Vagina (tissue), 2 donors: Measurements from ENCODE around the gene CREB3L2. TPM values are rescaled to one million over a fixed set of nuclear protein-coding genes. Genes with fewer than 3 reads are reported as not detected.

Experiments
- DNase-seq, 2 donors: peaks; one replicate each; pipeline ENCODE4 v3.0.0-alpha.2; 2017; ENCODE audit errors: extremely low spot score in 2 of 2
- H3K27ac ChIP-seq: fragments of 200-600 bp; sonication (generic); one replicate; pipeline ENCODE4 v1.5.1; 2019
- H3K27me3 ChIP-seq: fragments of 200-600 bp; sonication (generic); one replicate; pipeline ENCODE4 v1.5.1; 2019
- H3K36me3 ChIP-seq, 2 donors: fragments of 200-600 bp; sonication (generic); one replicate each; pipeline ENCODE4 v1.5.1; 2017 to 2019
- H3K4me1 ChIP-seq: fragments of 200-600 bp; sonication (generic); one replicate; pipeline ENCODE4 v1.5.1; 2019
- H3K4me3 ChIP-seq, 2 donors: fragments of 200-600 bp; sonication (generic); 1 replicate in 1 of 2; 2 replicates in 1 of 2; pipeline ENCODE4 v1.5.1; 2016 to 2019
- H3K9me3 ChIP-seq: fragments of 200-600 bp; sonication (generic); one replicate; pipeline ENCODE4 v1.5.1; 2019
- CTCF ChIP-seq, 3 experiments: fragments of 450-650 bp in 2 of 3; fragments of 200-600 bp in 1 of 3; sonication (generic) in 1 of 3; IDR thresholded peaks; one replicate each; pipeline ENCODE4 v1.5.1; 2017 to 2019; ENCODE audit warnings: antibody characterized with exemption in 3 of 3, mild to moderate bottlenecking in 2 of 3, moderate library complexity in 2 of 3
- POLR2A ChIP-seq, 2 donors: fragments of 450-650 bp; IDR thresholded peaks; one replicate each; pipeline ENCODE4 v1.6.1; 2017; ENCODE audit warnings: antibody characterized with exemption in 2 of 2, mild to moderate bottlenecking in 2 of 2, moderate library complexity in 2 of 2
- POLR2AphosphoS5 ChIP-seq, 2 donors: sonication (generic); formaldehyde crosslinking; IDR thresholded peaks; one replicate each; pipeline ENCODE4 v1.9.0; 2017; ENCODE audit warnings: antibody characterized with exemption in 2 of 2, mild to moderate bottlenecking in 2 of 2, low read depth in 1 of 2; ENCODE audit not compliant: insufficient read depth in 1 of 2
- intact Hi-C: fragments of 100-400 bp; cut with DNase I; formaldehyde crosslinking; loops from one replicate; pipeline ENCODE4 v1.15.1; 2023
- total RNA-seq: library from RNA; depleted of rRNA; stranded (reverse); fragments of >200 nt; gene quantifications from one replicate; pipeline ENCODE4 v1.2.3, GENCODE V29; 2016

Gene CREB3L2
- total RNA-seq, 1 donor from 2014 or later: 28.7 TPM

- Histone ChIP-seq H3K27ac (no peak overlapping the region), H3K4me3 (no peak overlapping the region), H3K27me3 (no peaks in the 10 kb centered on the region), H3K36me3 (peaks cover 0 to 9% of the 10 kb centered on the region in 2 donors), H3K9me3 (no peaks in the 10 kb centered on the region), H3K4me1 (no peaks in the 10 kb centered on the region)
- intact Hi-C loops: no loop called here
- no peak for DNase-seq
- no peak for TF ChIP-seq POLR2A (IDR thresholded peaks at IDR 0.05)
- TF ChIP-seq CTCF (IDR thresholded peaks at IDR 0.05): no peak
- no peak for TF ChIP-seq POLR2AphosphoS5 (IDR thresholded peaks at IDR 0.05; ENCODE audit: insufficient read depth in 1 of 2, low read depth in 1 of 2)
Measured at GRCh38 chr7:137870078-137870477, 131.8 kb downstream of the CREB3L2 start.

- no peaks in the 10 kb centered on the region for H3K4me1 ChIP-seq
- peaks cover 0 to 9% of the 10 kb centered on the region in 2 donors for H3K36me3 ChIP-seq
- H3K9me3 ChIP-seq: no peaks in the 10 kb centered on the region
- no peak overlapping the region for H3K4me3 ChIP-seq
- no peak for DNase-seq
- H3K27ac ChIP-seq: no peak overlapping the region
- no peak for TF ChIP-seq CTCF (IDR thresholded peaks at IDR 0.05)
- TF ChIP-seq POLR2AphosphoS5 (IDR thresholded peaks at IDR 0.05; ENCODE audit: insufficient read depth in 1 of 2, low read depth in 1 of 2): no peak
- TF ChIP-seq POLR2A (IDR thresholded peaks at IDR 0.05): no peak
- intact Hi-C loops: no loop called here
- no peaks in the 10 kb centered on the region for H3K27me3 ChIP-seq
Measured at GRCh38 chr7:137869260-137869659, 132.6 kb downstream of the CREB3L2 start.

- Histone ChIP-seq H3K27me3 (no peaks in the 10 kb centered on the region), H3K27ac (no peak overlapping the region), H3K4me3 (no peak overlapping the region), H3K36me3 (peaks cover 0 to 9% of the 10 kb centered on the region in 2 donors), H3K4me1 (no peaks in the 10 kb centered on the region), H3K9me3 (no peaks in the 10 kb centered on the region)
- TF ChIP-seq POLR2A (IDR thresholded peaks at IDR 0.05) (no peak), CTCF (IDR thresholded peaks at IDR 0.05) (no peak), POLR2AphosphoS5 (IDR thresholded peaks at IDR 0.05; ENCODE audit: insufficient read depth in 1 of 2, low read depth in 1 of 2) (no peak)
- intact Hi-C loops: no loop called here
- no peak for DNase-seq
Measured at GRCh38 chr7:137867289-137867688, 134.6 kb downstream of the CREB3L2 start.

GRCh38 chr7:137865764-137866163 is 136.1 kb downstream of the CREB3L2 start:
- Histone ChIP-seq H3K4me1 (no peaks in the 10 kb centered on the region), H3K4me3 (no peak overlapping the region), H3K36me3 (peaks cover 0 to 9% of the 10 kb centered on the region in 2 donors), H3K27me3 (no peaks in the 10 kb centered on the region), H3K9me3 (no peaks in the 10 kb centered on the region), H3K27ac (no peak overlapping the region)
- DNase-seq: no peak
- intact Hi-C loops: no loop called here
- TF ChIP-seq CTCF (IDR thresholded peaks at IDR 0.05): no peak
- no peak for TF ChIP-seq POLR2AphosphoS5 (IDR thresholded peaks at IDR 0.05; ENCODE audit: insufficient read depth in 1 of 2, low read depth in 1 of 2)
- TF ChIP-seq POLR2A (IDR thresholded peaks at IDR 0.05): no peak

- Histone ChIP-seq H3K9me3 (no peaks in the 10 kb centered on the region), H3K4me3 (no peak overlapping the region), H3K27ac (no peak overlapping the region), H3K4me1 (no peaks in the 10 kb centered on the region), H3K36me3 (peaks cover 0 to 9% of the 10 kb centered on the region in 2 donors), H3K27me3 (no peaks in the 10 kb centered on the region)
- intact Hi-C loops: no loop called here
- DNase-seq: no peak
- TF ChIP-seq POLR2A (IDR thresholded peaks at IDR 0.05) (no peak), CTCF (IDR thresholded peaks at IDR 0.05) (no peak), POLR2AphosphoS5 (IDR thresholded peaks at IDR 0.05; ENCODE audit: insufficient read depth in 1 of 2, low read depth in 1 of 2) (no peak)
Measured at GRCh38 chr7:137862964-137863363, 138.9 kb downstream of the CREB3L2 start.
